ENCODE data around the gene ATP6V1B1. TPM values are rescaled to one million over a fixed set of nuclear protein-coding genes. Genes with fewer than 3 reads are reported as not detected.
"Not testable (repeated sequence)": the region's sequence is repeated elsewhere in the genome, so short reads cannot be mapped to it uniquely, and the experiment has no call there.

The ATP6V1B1 gene
- total and polyA plus RNA-seq, 4 donors, result not detected

- Histone ChIP-seq H3K9me3 (ENCODE audit: control insufficient read depth in 4 of 4, low read length in 3 of 4) (no peaks in the 10 kb centered on the region), H3K4me1 (ENCODE audit: control insufficient read depth in 4 of 4, insufficient read depth in 4 of 4, low read length in 3 of 4) (peaks cover 1 to 28% (median 16%) of the 10 kb centered on the region in 4 donors), H3K36me3 (ENCODE audit: control insufficient read depth in 4 of 4, insufficient read depth in 3 of 4, low read depth in 1 of 4, low read length in 3 of 4) (peaks cover 0 to 10% (median 9%) of the 10 kb centered on the region in 4 donors), H3K27ac (ENCODE audit: low read depth in 1 of 2, low read length in 2 of 2) (no peak overlapping the region), H3K9ac (ENCODE audit: low read depth in 1 of 2, low read length in 2 of 2) (peak overlapping the region; percentile 5 to 15), H3K27me3 (ENCODE audit: control insufficient read depth in 4 of 4, insufficient read depth in 4 of 4, low read length in 3 of 4) (no peaks in the 10 kb centered on the region), H3K4me3 (ENCODE audit: low read depth in 1 of 3, low read length in 3 of 3) (peak overlapping the region; percentile 16 to 92 (median 84))
- peak; percentile 36 for DNase-seq (ENCODE audit: low spot score)
- TF ChIP-seq CTCF (IDR thresholded peaks at IDR 0.05; ENCODE audit: low read depth, low read length, missing input control) (peak; percentile 35), RAD21 (IDR thresholded peaks at IDR 0.05) (no peak)
- WGBS, result under 1% methylated on average over 11 of the region's 11 CpGs
Measured at GRCh38 chr2:70995426-70995729, 59.7 kb downstream of the ATP6V1B1 start.

DNA sequence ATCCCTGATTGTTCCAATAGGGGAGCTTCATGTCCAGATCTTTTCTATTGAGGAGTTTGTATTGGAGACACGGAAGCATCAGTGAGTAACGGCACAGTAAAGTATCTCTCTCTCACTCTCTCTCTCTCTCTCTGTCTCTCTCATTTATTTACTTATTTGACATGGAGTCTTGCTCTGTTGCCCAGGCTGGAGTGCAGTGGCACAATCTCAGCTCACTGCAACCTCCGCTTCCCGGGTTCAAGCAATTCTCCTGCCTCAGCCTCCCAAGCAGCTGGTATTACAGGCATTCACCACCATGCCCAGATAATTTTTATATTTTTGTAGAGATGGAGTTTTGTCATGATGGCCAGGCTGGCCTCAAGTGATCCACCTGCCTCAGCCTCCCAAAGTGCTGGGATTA is 63.2 kb downstream of the ATP6V1B1 start:
- H3K27ac ChIP-seq (ENCODE audit: low read depth in 1 of 2, low read length in 2 of 2); H3K4me3 ChIP-seq (ENCODE audit: low read depth in 1 of 3, low read length in 3 of 3); H3K36me3 ChIP-seq (ENCODE audit: control insufficient read depth in 4 of 4, insufficient read depth in 3 of 4, low read depth in 1 of 4, low read length in 3 of 4); H3K9me3 ChIP-seq (ENCODE audit: control insufficient read depth in 4 of 4, low read length in 3 of 4); H3K27me3 ChIP-seq (ENCODE audit: control insufficient read depth in 4 of 4, insufficient read depth in 4 of 4, low read length in 3 of 4); H3K9ac ChIP-seq (ENCODE audit: low read depth in 1 of 2, low read length in 2 of 2); DNase-seq (ENCODE audit: low spot score): not testable (repeated sequence)
- H3K4me1 ChIP-seq (ENCODE audit: control insufficient read depth in 4 of 4, insufficient read depth in 4 of 4, low read length in 3 of 4), result peaks cover 1 to 16% (median 6%) of the 10 kb centered on the region in 4 donors
- WGBS, result 93% methylated on average over 4 of the region's 4 CpGs

GRCh38 chr2:70999362-70999761 is 63.7 kb downstream of the ATP6V1B1 start:
- DNase-seq (ENCODE audit: low spot score), result no peak
- no peak overlapping the region for H3K27ac ChIP-seq (ENCODE audit: low read depth in 1 of 2, low read length in 2 of 2)
- no peaks in the 10 kb centered on the region for H3K27me3 ChIP-seq (ENCODE audit: control insufficient read depth in 4 of 4, insufficient read depth in 4 of 4, low read length in 3 of 4)
- WGBS, result 68% methylated on average over 2 of the region's 2 CpGs
- no peaks in the 10 kb centered on the region for H3K36me3 ChIP-seq (ENCODE audit: control insufficient read depth in 4 of 4, insufficient read depth in 3 of 4, low read depth in 1 of 4, low read length in 3 of 4)
- no peak overlapping the region for H3K9ac ChIP-seq (ENCODE audit: low read depth in 1 of 2, low read length in 2 of 2)
- TF ChIP-seq MAX (IDR thresholded peaks at IDR 0.05), result no peak
- TF ChIP-seq, protein P1, sequence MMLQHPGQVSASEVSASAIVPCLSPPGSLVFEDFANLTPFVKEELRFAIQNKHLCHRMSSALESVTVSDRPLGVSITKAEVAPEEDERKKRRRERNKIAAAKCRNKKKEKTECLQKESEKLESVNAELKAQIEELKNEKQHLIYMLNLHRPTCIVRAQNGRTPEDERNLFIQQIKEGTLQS (IDR thresholded peaks at IDR 0.05), result no peak
- no peak for TF ChIP-seq NR2F2 (IDR thresholded peaks at IDR 0.05)
- TF ChIP-seq HNF4A (conservative IDR thresholded peaks at IDR 0.05), result no peak
- H3K4me3 ChIP-seq (ENCODE audit: low read depth in 1 of 3, low read length in 3 of 3), result no peak overlapping the region
- H3K9me3 ChIP-seq (ENCODE audit: control insufficient read depth in 4 of 4, low read length in 3 of 4), result no peaks in the 10 kb centered on the region
- peaks cover 0 to 12% (median 5%) of the 10 kb centered on the region in 4 donors for H3K4me1 ChIP-seq (ENCODE audit: control insufficient read depth in 4 of 4, insufficient read depth in 4 of 4, low read length in 3 of 4)

DNA sequence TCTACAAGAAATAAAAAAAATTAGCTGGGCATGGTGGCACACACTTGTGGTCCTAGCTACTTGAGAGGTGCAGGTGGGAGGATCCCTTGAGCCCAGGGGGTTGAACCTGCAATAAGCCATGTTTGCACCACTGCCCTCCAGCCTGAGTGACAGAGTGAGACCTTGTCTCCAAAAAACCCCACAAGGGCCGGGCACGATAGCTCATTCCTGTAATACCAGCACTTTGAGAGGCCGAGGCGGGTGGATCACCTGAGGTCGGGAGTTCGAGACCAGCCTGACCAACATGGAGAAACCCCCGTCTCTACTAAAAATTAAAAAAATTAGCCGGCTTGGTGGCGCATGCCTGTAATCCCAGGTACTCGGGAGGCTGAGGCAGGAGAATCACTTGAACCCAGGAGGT is 64.2 kb downstream of the ATP6V1B1 start:
- not testable (repeated sequence) for H3K27me3 ChIP-seq (ENCODE audit: control insufficient read depth in 4 of 4, insufficient read depth in 4 of 4, low read length in 3 of 4); H3K9me3 ChIP-seq (ENCODE audit: control insufficient read depth in 4 of 4, low read length in 3 of 4); DNase-seq (ENCODE audit: low spot score); H3K9ac ChIP-seq (ENCODE audit: low read depth in 1 of 2, low read length in 2 of 2); H3K27ac ChIP-seq (ENCODE audit: low read depth in 1 of 2, low read length in 2 of 2); H3K4me3 ChIP-seq (ENCODE audit: low read depth in 1 of 3, low read length in 3 of 3); H3K36me3 ChIP-seq (ENCODE audit: control insufficient read depth in 4 of 4, insufficient read depth in 3 of 4, low read depth in 1 of 4, low read length in 3 of 4)
- WGBS, result 95% methylated on average over 10 of the region's 10 CpGs
- peaks cover 0 to 11% (median 5%) of the 10 kb centered on the region in 4 donors for H3K4me1 ChIP-seq (ENCODE audit: control insufficient read depth in 4 of 4, insufficient read depth in 4 of 4, low read length in 3 of 4)

Measured in liver (tissue), 9 donors.